ENCODE measurements around the gene DIP2A. TPM values are rescaled to one million over a fixed set of nuclear protein-coding genes. Genes with fewer than 3 reads are reported as not detected.

Gene DIP2A
- total and polyA plus RNA-seq, 4 donors: 5.3 to 61.5 (median 28.0) TPM

GRCh38 chr21:46489800-46490199 is 31.1 kb downstream of the DIP2A start:
- ATAC-seq (ENCODE audit: low FRiP score) (no peak), DNase-seq (no peak)
- Histone ChIP-seq H3K4me1 (ENCODE audit: control insufficient read depth in 1 of 2, insufficient read depth in 2 of 2, low read length in 2 of 2) (no peaks in the 10 kb centered on the region), H3K27ac (ENCODE audit: low read depth in 1 of 2, low read length in 2 of 2) (no peak overlapping the region), H3K9me3 (ENCODE audit: control insufficient read depth, low read length) (no peaks in the 10 kb centered on the region), H3K27me3 (ENCODE audit: control insufficient read depth in 1 of 2, insufficient read depth in 2 of 2, low read length in 1 of 2) (no peaks in the 10 kb centered on the region), H3K36me3 (ENCODE audit: control insufficient read depth in 1 of 2, insufficient read depth in 2 of 2, low read length in 1 of 2) (peaks cover 0 to 5% of the 10 kb centered on the region in 2 donors), H3K4me3 (ENCODE audit: low read length in 2 of 2) (no peak overlapping the region)
- WGBS, 2 donors: 90 to 96% methylated on average over 10 of the region's 10 CpGs
- intact Hi-C loops (cut with DNase I): no loop called here

GRCh38 chr21:46491553-46491952 is 32.9 kb downstream of the DIP2A start:
- Histone ChIP-seq H3K4me3 (ENCODE audit: low read length in 2 of 2) (no peak overlapping the region), H3K27ac (ENCODE audit: low read depth in 1 of 2, low read length in 2 of 2) (no peak overlapping the region), H3K9me3 (ENCODE audit: control insufficient read depth, low read length) (no peaks in the 10 kb centered on the region), H3K36me3 (ENCODE audit: control insufficient read depth in 1 of 2, insufficient read depth in 2 of 2, low read length in 1 of 2) (peaks cover 0 to 5% of the 10 kb centered on the region in 2 donors), H3K4me1 (ENCODE audit: control insufficient read depth in 1 of 2, insufficient read depth in 2 of 2, low read length in 2 of 2) (no peaks in the 10 kb centered on the region), H3K27me3 (ENCODE audit: control insufficient read depth in 1 of 2, insufficient read depth in 2 of 2, low read length in 1 of 2) (no peaks in the 10 kb centered on the region)
- DNase-seq (no peak), ATAC-seq (ENCODE audit: low FRiP score) (no peak)
- WGBS, 2 donors: 97 to 98% methylated on average over 3 of the region's 3 CpGs
- intact Hi-C loops (cut with DNase I): no loop called here

GRCh38 chr21:46492851-46493250 is 34.2 kb downstream of the DIP2A start:
- ATAC-seq (ENCODE audit: low FRiP score) (no peak), DNase-seq (no peak)
- Histone ChIP-seq H3K27me3 (ENCODE audit: control insufficient read depth in 1 of 2, insufficient read depth in 2 of 2, low read length in 1 of 2) (no peaks in the 10 kb centered on the region), H3K4me1 (ENCODE audit: control insufficient read depth in 1 of 2, insufficient read depth in 2 of 2, low read length in 2 of 2) (no peaks in the 10 kb centered on the region), H3K4me3 (ENCODE audit: low read length in 2 of 2) (no peak overlapping the region), H3K27ac (ENCODE audit: low read depth in 1 of 2, low read length in 2 of 2) (no peak overlapping the region), H3K9me3 (ENCODE audit: control insufficient read depth, low read length) (no peaks in the 10 kb centered on the region), H3K36me3 (ENCODE audit: control insufficient read depth in 1 of 2, insufficient read depth in 2 of 2, low read length in 1 of 2) (peaks cover 1 to 5% of the 10 kb centered on the region in 2 donors)
- 84 to 88% methylated on average over 5 of the region's 5 CpGs for WGBS, 2 donors
- intact Hi-C loops (cut with DNase I): no loop called here

GRCh38 chr21:46493828-46494227 is 35.1 kb downstream of the DIP2A start:
- no peak for ATAC-seq (ENCODE audit: low FRiP score)
- Histone ChIP-seq H3K27me3 (ENCODE audit: control insufficient read depth in 1 of 2, insufficient read depth in 2 of 2, low read length in 1 of 2) (no peaks in the 10 kb centered on the region), H3K4me1 (ENCODE audit: control insufficient read depth in 1 of 2, insufficient read depth in 2 of 2, low read length in 2 of 2) (no peaks in the 10 kb centered on the region), H3K27ac (ENCODE audit: low read depth in 1 of 2, low read length in 2 of 2) (no peak overlapping the region), H3K36me3 (ENCODE audit: control insufficient read depth in 1 of 2, insufficient read depth in 2 of 2, low read length in 1 of 2) (peaks cover 5% of the 10 kb centered on the region in 2 donors), H3K4me3 (ENCODE audit: low read length in 2 of 2) (no peak overlapping the region), H3K9me3 (ENCODE audit: control insufficient read depth, low read length) (no peaks in the 10 kb centered on the region)
- WGBS, 2 donors: 98% methylated on average over 6 of the region's 6 CpGs
- DNase-seq: no peak
- intact Hi-C loops (cut with DNase I): no loop called here

GRCh38 chr21:46498335-46499050 is 39.8 kb downstream of the DIP2A start:
- intact Hi-C loops (cut with DNase I): no loop called here
- H3K27ac ChIP-seq (ENCODE audit: low read depth in 1 of 2, low read length in 2 of 2): no peak overlapping the region
- no peak overlapping the region for H3K4me3 ChIP-seq (ENCODE audit: low read length in 2 of 2)
- peaks cover 5 to 7% of the 10 kb centered on the region in 2 donors for H3K36me3 ChIP-seq (ENCODE audit: control insufficient read depth in 1 of 2, insufficient read depth in 2 of 2, low read length in 1 of 2)
- no peaks in the 10 kb centered on the region for H3K9me3 ChIP-seq (ENCODE audit: control insufficient read depth, low read length)
- no peak for ATAC-seq (ENCODE audit: low FRiP score)
- WGBS, 2 donors: 94 to 95% methylated on average over 26 of the region's 26 CpGs
- no peaks in the 10 kb centered on the region for H3K4me1 ChIP-seq (ENCODE audit: control insufficient read depth in 1 of 2, insufficient read depth in 2 of 2, low read length in 2 of 2)
- no peak for DNase-seq
- no peaks in the 10 kb centered on the region for H3K27me3 ChIP-seq (ENCODE audit: control insufficient read depth in 1 of 2, insufficient read depth in 2 of 2, low read length in 1 of 2)

- no peak overlapping the region for H3K4me3 ChIP-seq (ENCODE audit: low read length in 2 of 2)
- no peaks in the 10 kb centered on the region for H3K9me3 ChIP-seq (ENCODE audit: control insufficient read depth, low read length)
- DNase-seq: no peak
- no peaks in the 10 kb centered on the region for H3K4me1 ChIP-seq (ENCODE audit: control insufficient read depth in 1 of 2, insufficient read depth in 2 of 2, low read length in 2 of 2)
- H3K27me3 ChIP-seq (ENCODE audit: control insufficient read depth in 1 of 2, insufficient read depth in 2 of 2, low read length in 1 of 2): no peaks in the 10 kb centered on the region
- H3K27ac ChIP-seq (ENCODE audit: low read depth in 1 of 2, low read length in 2 of 2): no peak overlapping the region
- WGBS, 2 donors: 44 to 51% methylated on average over 3 of the region's 3 CpGs
- no peak for ATAC-seq (ENCODE audit: low FRiP score)
- intact Hi-C loops (cut with DNase I): no loop called here
- peaks cover 0 to 9% of the 10 kb centered on the region in 2 donors for H3K36me3 ChIP-seq (ENCODE audit: control insufficient read depth in 1 of 2, insufficient read depth in 2 of 2, low read length in 1 of 2)
Measured at GRCh38 chr21:46500224-46500861, 41.7 kb downstream of the DIP2A start.

- Histone ChIP-seq H3K4me3 (ENCODE audit: low read length in 2 of 2) (no peak overlapping the region), H3K4me1 (ENCODE audit: control insufficient read depth in 1 of 2, insufficient read depth in 2 of 2, low read length in 2 of 2) (no peaks in the 10 kb centered on the region), H3K27ac (ENCODE audit: low read depth in 1 of 2, low read length in 2 of 2) (no peak overlapping the region), H3K36me3 (ENCODE audit: control insufficient read depth in 1 of 2, insufficient read depth in 2 of 2, low read length in 1 of 2) (peaks cover 0 to 4% of the 10 kb centered on the region in 2 donors), H3K27me3 (ENCODE audit: control insufficient read depth in 1 of 2, insufficient read depth in 2 of 2, low read length in 1 of 2) (no peaks in the 10 kb centered on the region), H3K9me3 (ENCODE audit: control insufficient read depth, low read length) (no peaks in the 10 kb centered on the region)
- ATAC-seq (ENCODE audit: low FRiP score): no peak
- intact Hi-C loops (cut with DNase I): no loop called here
- WGBS, 2 donors: 92 to 94% methylated on average over 12 of the region's 12 CpGs
- no peak for DNase-seq
Measured at GRCh38 chr21:46503922-46504550, 45.3 kb downstream of the DIP2A start.

- H3K36me3 ChIP-seq (ENCODE audit: control insufficient read depth in 1 of 2, insufficient read depth in 2 of 2, low read length in 1 of 2): peaks cover 0 to 1% of the 10 kb centered on the region in 2 donors
- H3K9me3 ChIP-seq (ENCODE audit: control insufficient read depth, low read length): no peaks in the 10 kb centered on the region
- no peak overlapping the region for H3K27ac ChIP-seq (ENCODE audit: low read depth in 1 of 2, low read length in 2 of 2)
- no peak for DNase-seq
- H3K27me3 ChIP-seq (ENCODE audit: control insufficient read depth in 1 of 2, insufficient read depth in 2 of 2, low read length in 1 of 2): no peaks in the 10 kb centered on the region
- H3K4me3 ChIP-seq (ENCODE audit: low read length in 2 of 2): no peak overlapping the region
- ATAC-seq (ENCODE audit: low FRiP score): no peak
- no peaks in the 10 kb centered on the region for H3K4me1 ChIP-seq (ENCODE audit: control insufficient read depth in 1 of 2, insufficient read depth in 2 of 2, low read length in 2 of 2)
- intact Hi-C loops (cut with DNase I): no loop called here
- 82 to 92% methylated on average over 5 of the region's 5 CpGs for WGBS, 2 donors
Measured at GRCh38 chr21:46504666-46505065, 46.0 kb downstream of the DIP2A start.

Data from aorta (tissue), 5 donors.